ENCODE measurements around the gene DDB1. TPM values are rescaled to one million over a fixed set of nuclear protein-coding genes. Genes with fewer than 3 reads are reported as not detected.

DDB1 gene
- total RNA-seq, 1 experiment from 2014 or later, result 297 TPM

- Histone ChIP-seq H3K9me3 (ENCODE audit: control insufficient read depth, low read depth, low read length) (no peaks in the 10 kb centered on the region), H3T11ph (ENCODE audit: low read length) (no peak overlapping the region), H2BK5ac (ENCODE audit: insufficient read length, low read length) (no peak overlapping the region), H3K4me1 (ENCODE audit: insufficient read depth, low read length) (no peaks in the 10 kb centered on the region), H2BK120ac (ENCODE audit: low read depth, low read length, poor library complexity, severe bottlenecking) (no peak overlapping the region), H3K56ac (ENCODE audit: insufficient read length, low read depth, low read length) (no peak overlapping the region), H3K27ac (ENCODE audit: insufficient read length, low read depth, low read length) (no peak overlapping the region), H2AFZ (ENCODE audit: low read length) (no peak overlapping the region), H3K4me2 (ENCODE audit: insufficient read depth, insufficient read length, low read length) (no peak overlapping the region), H4K91ac (ENCODE audit: insufficient read length, low read depth, low read length) (no peak overlapping the region), H3K14ac (ENCODE audit: insufficient read depth, low read length) (no peak overlapping the region), H2BK12ac (ENCODE audit: insufficient read length, low read depth, low read length) (no peak overlapping the region), H3K18ac (ENCODE audit: insufficient read length, low read depth, low read length) (no peak overlapping the region), H4K8ac (replicated peaks; ENCODE audit: insufficient read length, low read depth, low read length) (no peak overlapping the region), H2AK5ac (ENCODE audit: insufficient read length, low read length) (no peak overlapping the region), H3K23ac (ENCODE audit: insufficient read length, low read depth, low read length) (no peak overlapping the region), H3K23me2 (ENCODE audit: insufficient read length, low read depth, low read length, poor library complexity, severe bottlenecking) (no peaks in the 10 kb centered on the region), H3K79me1 (ENCODE audit: insufficient read depth, low read depth, low read length, poor library complexity, severe bottlenecking) (no peaks in the 10 kb centered on the region), H3K9ac (ENCODE audit: extremely low read depth, insufficient read length, low read length) (no peak overlapping the region), H4K5ac (ENCODE audit: insufficient read length, low read depth, low read length) (no peak overlapping the region), H2BK20ac (ENCODE audit: low read depth, low read length, poor library complexity, severe bottlenecking) (no peak overlapping the region), H3K27me3 (ENCODE audit: insufficient read depth, low read length) (no peaks in the 10 kb centered on the region), H4K20me1 (ENCODE audit: control insufficient read depth, insufficient read depth, insufficient read length) (no peaks in the 10 kb centered on the region), H2BK15ac (ENCODE audit: low read depth, low read length) (no peak overlapping the region), H3K79me2 (ENCODE audit: insufficient read depth, low read length) (no peaks in the 10 kb centered on the region), H3K4ac (ENCODE audit: low read depth, low read length) (no peak overlapping the region)
- no peaks in the 10 kb centered on the region for H3K4me1 Mint-ChIP-seq
- DNase-seq, result no peak
- no peaks in the 10 kb centered on the region for H3K9me3 Mint-ChIP-seq
- H3K27ac Mint-ChIP-seq, result no peak overlapping the region
- no peak overlapping the region for H3K4me3 Mint-ChIP-seq
- no peaks in the 10 kb centered on the region for H3K27me3 Mint-ChIP-seq (ENCODE audit: low read depth)
- no CpG with 5 or more reads among the region's 1 CpG for WGBS (ENCODE audit: extremely low coverage, insufficient read length, low lambda C conversion rate)
- no peak for TF ChIP-seq CTCF (conservative IDR thresholded peaks at IDR 0.05)
- peaks cover 31 to 36% (median 33%) of the 10 kb centered on the region in 3 experiments; a peak in 6 of 7 replicates for H3K36me3 Mint-ChIP-seq (ENCODE audit: insufficient read depth in 1 of 3, low read depth in 3 of 3)
Observed at GRCh38 chr11:61307354-61307753, 25.6 kb downstream of the DDB1 start.
